T-helper 2 cell treated with Interferon-gamma antibody and Interleukin-4, amounts not matched to agents 5 μg/mL and 100 μg/mL, for 36 hours (primary cell): ENCODE results near the gene LYST.
"Not testable (repeated sequence)": the region's sequence is repeated elsewhere in the genome, so short reads cannot be mapped to it uniquely, and the experiment has no call there.

Experiments used
- DNase-seq: peaks from one replicate; pipeline ENCODE4 v3.0.0; 2021; ENCODE audit warnings: low spot score
- H3K27ac Mint-ChIP-seq: one replicate; pipeline ENCODE4 v1.8.0; 2021; ENCODE audit warnings: mild to moderate bottlenecking, mixed read lengths
- H3K27me3 Mint-ChIP-seq: one replicate; pipeline ENCODE4 v1.8.0; 2021; ENCODE audit warnings: low read depth, mixed read lengths
- H3K36me3 Mint-ChIP-seq: one replicate; pipeline ENCODE4 v1.8.0; 2021; ENCODE audit warnings: low read depth, mixed read lengths
- H3K4me1 Mint-ChIP-seq: one replicate; pipeline ENCODE4 v1.8.0; 2021; ENCODE audit warnings: low read depth, mixed read lengths
- H3K4me3 Mint-ChIP-seq: one replicate; pipeline ENCODE4 v1.8.0; 2022; ENCODE audit warnings: mild to moderate bottlenecking, moderate library complexity, mixed read lengths
- H3K9me3 Mint-ChIP-seq: one replicate; pipeline ENCODE4 v1.8.0; 2021; ENCODE audit warnings: mixed read lengths

LYST gene

GRCh38 chr1:235808223-235808622, 58.5 kb downstream of the LYST start:
- H3K36me3 Mint-ChIP-seq, result peaks cover 4% of the 10 kb centered on the region
- no peaks in the 10 kb centered on the region for H3K9me3 Mint-ChIP-seq
- H3K4me1 Mint-ChIP-seq, result no peaks in the 10 kb centered on the region
- H3K4me3 Mint-ChIP-seq, result no peak overlapping the region
- no peak for DNase-seq
- no peak overlapping the region for H3K27ac Mint-ChIP-seq
- no peaks in the 10 kb centered on the region for H3K27me3 Mint-ChIP-seq

GRCh38 chr1:235806123-235806522, 60.6 kb downstream of the LYST start:
- Mint-ChIP-seq H3K27me3 (no peaks in the 10 kb centered on the region), H3K27ac (no peak overlapping the region), H3K36me3 (peaks cover 7% of the 10 kb centered on the region), H3K9me3 (no peaks in the 10 kb centered on the region), H3K4me3 (no peak overlapping the region), H3K4me1 (no peaks in the 10 kb centered on the region)
- no peak for DNase-seq

- H3K36me3 Mint-ChIP-seq, result peaks cover 9% of the 10 kb centered on the region
- H3K9me3 Mint-ChIP-seq, result no peaks in the 10 kb centered on the region
- H3K4me1 Mint-ChIP-seq, result no peaks in the 10 kb centered on the region
- no peak overlapping the region for H3K27ac Mint-ChIP-seq
- H3K27me3 Mint-ChIP-seq, result no peaks in the 10 kb centered on the region
- no peak overlapping the region for H3K4me3 Mint-ChIP-seq
- DNase-seq, result no peak
Measured at GRCh38 chr1:235802573-235803346, 63.9 kb downstream of the LYST start.

- no peak overlapping the region for H3K4me3 Mint-ChIP-seq
- H3K27ac Mint-ChIP-seq, result no peak overlapping the region
- DNase-seq, result no peak
- H3K27me3 Mint-ChIP-seq, result no peaks in the 10 kb centered on the region
- H3K36me3 Mint-ChIP-seq, result peaks cover 12% of the 10 kb centered on the region
- no peaks in the 10 kb centered on the region for H3K4me1 Mint-ChIP-seq
- no peaks in the 10 kb centered on the region for H3K9me3 Mint-ChIP-seq
Measured at GRCh38 chr1:235799264-235799663, 67.4 kb downstream of the LYST start.

GRCh38 chr1:235791532-235792060, 75.1 kb downstream of the LYST start:
- H3K27ac Mint-ChIP-seq, result no peak overlapping the region
- H3K9me3 Mint-ChIP-seq, result no peaks in the 10 kb centered on the region
- no peak overlapping the region for H3K4me3 Mint-ChIP-seq
- peaks cover 13% of the 10 kb centered on the region for H3K36me3 Mint-ChIP-seq
- DNase-seq, result no peak
- no peaks in the 10 kb centered on the region for H3K4me1 Mint-ChIP-seq
- no peaks in the 10 kb centered on the region for H3K27me3 Mint-ChIP-seq

GRCh38 chr1:235790123-235790522, 76.6 kb downstream of the LYST start:
- H3K4me1 Mint-ChIP-seq, result no peaks in the 10 kb centered on the region
- H3K27me3 Mint-ChIP-seq, result no peaks in the 10 kb centered on the region
- DNase-seq, result no peak
- peaks cover 16% of the 10 kb centered on the region for H3K36me3 Mint-ChIP-seq
- H3K9me3 Mint-ChIP-seq, result no peaks in the 10 kb centered on the region
- H3K27ac Mint-ChIP-seq, result no peak overlapping the region
- H3K4me3 Mint-ChIP-seq, result no peak overlapping the region

- DNase-seq, H3K27ac Mint-ChIP-seq, H3K27me3 Mint-ChIP-seq, H3K4me3 Mint-ChIP-seq, H3K9me3 Mint-ChIP-seq, H3K4me1 Mint-ChIP-seq: not testable (repeated sequence)
- H3K36me3 Mint-ChIP-seq, result peaks cover 17% of the 10 kb centered on the region
Measured at GRCh38 chr1:235786227-235786898, 80.3 kb downstream of the LYST start.

- H3K4me3 Mint-ChIP-seq, result no peak overlapping the region
- H3K27me3 Mint-ChIP-seq, result no peaks in the 10 kb centered on the region
- H3K4me1 Mint-ChIP-seq, result no peaks in the 10 kb centered on the region
- no peak overlapping the region for H3K27ac Mint-ChIP-seq
- H3K9me3 Mint-ChIP-seq, result no peaks in the 10 kb centered on the region
- peaks cover 17% of the 10 kb centered on the region for H3K36me3 Mint-ChIP-seq
- DNase-seq, result no peak
Measured at GRCh38 chr1:235784950-235785349, 81.8 kb downstream of the LYST start.

GRCh38 chr1:235783148-235783776, 83.4 kb downstream of the LYST start:
- no peaks in the 10 kb centered on the region for H3K9me3 Mint-ChIP-seq
- DNase-seq, result no peak
- no peak overlapping the region for H3K27ac Mint-ChIP-seq

GRCh38 chr1:235782601-235783000, 84.1 kb downstream of the LYST start:
- Mint-ChIP-seq H3K27ac (no peak overlapping the region), H3K4me3 (no peak overlapping the region), H3K9me3 (no peaks in the 10 kb centered on the region), H3K4me1 (no peaks in the 10 kb centered on the region), H3K36me3 (peaks cover 15% of the 10 kb centered on the region), H3K27me3 (no peaks in the 10 kb centered on the region)
- no peak for DNase-seq

More at GRCh38 chr1:235783148-235783776, 83.4 kb downstream of the LYST start:
- Mint-ChIP-seq H3K27me3 (no peaks in the 10 kb centered on the region), H3K4me3 (no peak overlapping the region), H3K36me3 (peaks cover 15% of the 10 kb centered on the region), H3K4me1 (no peaks in the 10 kb centered on the region)

GRCh38 chr1:235781807-235782206, 84.9 kb downstream of the LYST start:
- no peak overlapping the region for H3K4me3 Mint-ChIP-seq
- H3K27ac Mint-ChIP-seq, result no peak overlapping the region
- no peak for DNase-seq
- H3K27me3 Mint-ChIP-seq, result no peaks in the 10 kb centered on the region
- peaks cover 12% of the 10 kb centered on the region for H3K36me3 Mint-ChIP-seq
- no peaks in the 10 kb centered on the region for H3K4me1 Mint-ChIP-seq
- H3K9me3 Mint-ChIP-seq, result no peaks in the 10 kb centered on the region

- H3K27me3 Mint-ChIP-seq, result no peaks in the 10 kb centered on the region
- H3K4me3 Mint-ChIP-seq, result no peak overlapping the region
- peaks cover 8% of the 10 kb centered on the region for H3K36me3 Mint-ChIP-seq
- no peaks in the 10 kb centered on the region for H3K9me3 Mint-ChIP-seq
- no peaks in the 10 kb centered on the region for H3K4me1 Mint-ChIP-seq
- no peak for DNase-seq
- no peak overlapping the region for H3K27ac Mint-ChIP-seq
Measured at GRCh38 chr1:235779770-235780169, 86.9 kb downstream of the LYST start.

GRCh38 chr1:235776396-235776795, 90.3 kb downstream of the LYST start:
- Mint-ChIP-seq H3K9me3 (no peaks in the 10 kb centered on the region), H3K27me3 (no peaks in the 10 kb centered on the region), H3K36me3 (peaks cover 8% of the 10 kb centered on the region), H3K4me3 (no peak overlapping the region), H3K4me1 (no peaks in the 10 kb centered on the region), H3K27ac (no peak overlapping the region)
- DNase-seq, result no peak

- Mint-ChIP-seq H3K4me3 (no peak overlapping the region), H3K9me3 (no peaks in the 10 kb centered on the region), H3K27ac (no peak overlapping the region), H3K4me1 (no peaks in the 10 kb centered on the region), H3K27me3 (no peaks in the 10 kb centered on the region), H3K36me3 (peaks cover 8% of the 10 kb centered on the region)
- no peak for DNase-seq
Measured at GRCh38 chr1:235775246-235775860, 91.4 kb downstream of the LYST start.
